ES-I3 (cell line): Measurements from ENCODE around the gene NHLRC4.

Source experiments
- H3K36me3 ChIP-seq: 2 replicates; pipeline ENCODE4 v1.6.1; 2013; ENCODE audit warnings: mild to moderate bottlenecking, low read length, control low read depth, moderate library complexity; ENCODE audit not compliant: insufficient read depth
- H3K4me1 ChIP-seq: 2 replicates; pipeline ENCODE4 v1.6.1; 2013; ENCODE audit warnings: mild to moderate bottlenecking, control low read depth, low read length; ENCODE audit not compliant: insufficient read depth
- H3K9ac ChIP-seq: 2 replicates; pipeline ENCODE4 v1.6.1; 2013; ENCODE audit warnings: low read depth, mild to moderate bottlenecking, low read length, moderate library complexity
- H3K9me3 ChIP-seq: 2 replicates; pipeline ENCODE4 v1.6.1; 2013; ENCODE audit warnings: mild to moderate bottlenecking, low read length, moderate library complexity; ENCODE audit not compliant: control insufficient read depth, insufficient read depth

The NHLRC4 gene

GRCh38 chr16:563072-563644 lies 3.6 kb upstream of the NHLRC4 start:
- H3K36me3 ChIP-seq: no peaks in the 10 kb centered on the region
- no peak overlapping the region for H3K9ac ChIP-seq
- no peaks in the 10 kb centered on the region for H3K9me3 ChIP-seq
- peaks cover 10% of the 10 kb centered on the region for H3K4me1 ChIP-seq

GRCh38 chr16:564690-565418 lies 2.0 kb upstream of the NHLRC4 start:
- Histone ChIP-seq H3K36me3 (no peaks in the 10 kb centered on the region), H3K9me3 (no peaks in the 10 kb centered on the region), H3K9ac (no peak overlapping the region), H3K4me1 (peaks cover 10% of the 10 kb centered on the region)

GRCh38 chr16:565419-566330 lies 1.1 kb upstream of the NHLRC4 start:
- peaks cover 10% of the 10 kb centered on the region for H3K4me1 ChIP-seq
- H3K9ac ChIP-seq: no peak overlapping the region
- no peaks in the 10 kb centered on the region for H3K9me3 ChIP-seq
- H3K36me3 ChIP-seq: no peaks in the 10 kb centered on the region

GRCh38 chr16:567373-568256 lies 810 bp downstream of the NHLRC4 start:
- no peaks in the 10 kb centered on the region for H3K9me3 ChIP-seq
- peaks cover 10% of the 10 kb centered on the region for H3K4me1 ChIP-seq
- no peak overlapping the region for H3K9ac ChIP-seq
- H3K36me3 ChIP-seq: no peaks in the 10 kb centered on the region

GRCh38 chr16:568401-569258 lies 1.8 kb downstream of the NHLRC4 start:
- H3K4me1 ChIP-seq: peaks cover 10% of the 10 kb centered on the region

GRCh38 chr16:569445-570254 lies 2.8 kb downstream of the NHLRC4 start, which contains the start of gene PIGQ:
Gene PIGQ, plus strand, starts transcription at chr16:569968. Its CDS starts 4,107 bp downstream, at chr16:574075.
- H3K9ac ChIP-seq: peak within 1 kb of the TSS; percentile 85

More at GRCh38 chr16:568401-569258, 1.8 kb downstream of the NHLRC4 start:
- Histone ChIP-seq H3K36me3 (no peaks in the 10 kb centered on the region), H3K9me3 (no peaks in the 10 kb centered on the region), H3K9ac (peak overlapping the region; percentile 67)

GRCh38 chr16:572865-573650 lies 6.3 kb downstream of the NHLRC4 start:
- H3K36me3 ChIP-seq: no peaks in the 10 kb centered on the region
- no peak overlapping the region for H3K9ac ChIP-seq
- H3K9me3 ChIP-seq: no peaks in the 10 kb centered on the region
- no peaks in the 10 kb centered on the region for H3K4me1 ChIP-seq

More at GRCh38 chr16:569445-570254, 2.8 kb downstream of the NHLRC4 start, which contains the start of gene PIGQ:
- Histone ChIP-seq H3K4me1 (peaks cover 10% of the 10 kb centered on the region), H3K9me3 (no peaks in the 10 kb centered on the region), H3K36me3 (no peaks in the 10 kb centered on the region)

- no peaks in the 10 kb centered on the region for H3K4me1 ChIP-seq
- H3K36me3 ChIP-seq: no peaks in the 10 kb centered on the region
These were observed 7.4 kb downstream of the NHLRC4 start for GRCh38 chr16:574021-574760.

GRCh38 chr16:575354-576196 lies 8.8 kb downstream of the NHLRC4 start:
- Histone ChIP-seq H3K36me3 (no peaks in the 10 kb centered on the region), H3K9ac (no peak overlapping the region), H3K9me3 (no peaks in the 10 kb centered on the region)

More at GRCh38 chr16:574021-574760, 7.4 kb downstream of the NHLRC4 start:
- Histone ChIP-seq H3K9ac (no peak overlapping the region), H3K9me3 (no peaks in the 10 kb centered on the region)

GRCh38 chr16:576197-576822 lies 9.5 kb downstream of the NHLRC4 start:
- no peaks in the 10 kb centered on the region for H3K4me1 ChIP-seq
- H3K36me3 ChIP-seq: no peaks in the 10 kb centered on the region
- no peak overlapping the region for H3K9ac ChIP-seq

More at GRCh38 chr16:575354-576196, 8.8 kb downstream of the NHLRC4 start:
- no peaks in the 10 kb centered on the region for H3K4me1 ChIP-seq

More at GRCh38 chr16:576197-576822, 9.5 kb downstream of the NHLRC4 start:
- no peaks in the 10 kb centered on the region for H3K9me3 ChIP-seq
